Natural killer cell treated with Interleukin-12 subunit alpha and Interleukin-12 subunit beta and Interleukin-15 and Interleukin-18, amount 100 ng/mL, for 72 hours (primary cell): ENCODE results near the gene MIOS. TPM values are rescaled to one million over a fixed set of nuclear protein-coding genes. Genes with fewer than 3 reads are reported as not detected.

ENCODE experiments used
- ATAC-seq, 2 donors: fragments of 150-1000 bp; cut with Tn5 transposase in 1 of 2; sonication (Bioruptor Pico), chemical (Tn5 transposase) in 1 of 2; 2 replicates each; pipeline ENCODE4 v1.10.0; 2021
- DNase-seq: peaks from one replicate; pipeline ENCODE4 v3.0.0; 2022; ENCODE audit warnings: low spot score
- H3K27ac Mint-ChIP-seq, 2 donors: 1 replicate in 1 of 2; 2 replicates in 1 of 2; pipeline ENCODE4 v1.8.0; 2022; ENCODE audit warnings: mixed read lengths in 2 of 2, mild to moderate bottlenecking in 1 of 2, moderate library complexity in 1 of 2
- H3K27me3 Mint-ChIP-seq, 2 donors: 1 replicate in 1 of 2; 2 replicates in 1 of 2; pipeline ENCODE4 v1.8.0; 2022; ENCODE audit warnings: mixed read lengths in 2 of 2
- H3K36me3 Mint-ChIP-seq: one replicate; pipeline ENCODE4 v1.8.0; 2022; ENCODE audit warnings: mixed read lengths
- H3K4me1 Mint-ChIP-seq, 2 donors: 1 replicate in 1 of 2; 2 replicates in 1 of 2; pipeline ENCODE4 v1.8.0; 2022; ENCODE audit warnings: low read depth in 2 of 2, mixed read lengths in 2 of 2, mild to moderate bottlenecking in 1 of 2
- H3K4me3 Mint-ChIP-seq: one replicate; pipeline ENCODE4 v1.8.0; 2022; ENCODE audit warnings: mixed read lengths
- H3K9me3 Mint-ChIP-seq: 2 replicates; pipeline ENCODE4 v1.8.0; 2022; ENCODE audit warnings: mixed read lengths
- total RNA-seq, 2 donors: library from RNA; stranded (reverse); gene quantifications; one replicate each; pipeline ENCODE4 v1.2.3, GENCODE V29; 2022

MIOS gene
- total RNA-seq, 2 donors from 2014 or later, result 22.0 to 33.8 TPM

DNA sequence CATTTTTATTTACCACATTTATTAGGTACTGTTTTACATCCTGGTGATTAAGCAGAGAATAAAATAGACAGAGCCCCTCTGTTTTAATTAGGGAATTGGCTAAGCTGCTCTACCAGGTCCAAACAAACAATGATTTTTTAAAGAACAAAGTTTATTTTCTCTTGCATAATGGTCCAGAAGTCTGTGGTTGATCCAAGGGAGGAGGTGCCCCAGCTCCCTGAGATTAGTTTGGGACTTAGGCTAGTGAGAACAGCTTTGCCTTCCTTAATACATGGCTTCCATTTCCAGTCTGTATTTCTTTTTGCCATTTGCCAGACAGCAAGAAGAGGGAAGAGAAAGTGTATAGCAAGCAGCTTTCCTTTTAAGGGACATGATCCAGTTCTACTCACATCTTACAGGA, 2.9 kb upstream of the MIOS start:
- Mint-ChIP-seq H3K27ac (no peak overlapping the region), H3K9me3 (peaks cover under 1% of the 10 kb centered on the region), H3K27me3 (peaks cover 0 to 5% of the 10 kb centered on the region in 2 donors), H3K4me3 (no peak overlapping the region), H3K36me3 (peaks cover 15% of the 10 kb centered on the region), H3K4me1 (peaks cover 11 to 17% of the 10 kb centered on the region in 2 donors)
- DNase-seq, result no peak
- ATAC-seq, result no peak

DNA sequence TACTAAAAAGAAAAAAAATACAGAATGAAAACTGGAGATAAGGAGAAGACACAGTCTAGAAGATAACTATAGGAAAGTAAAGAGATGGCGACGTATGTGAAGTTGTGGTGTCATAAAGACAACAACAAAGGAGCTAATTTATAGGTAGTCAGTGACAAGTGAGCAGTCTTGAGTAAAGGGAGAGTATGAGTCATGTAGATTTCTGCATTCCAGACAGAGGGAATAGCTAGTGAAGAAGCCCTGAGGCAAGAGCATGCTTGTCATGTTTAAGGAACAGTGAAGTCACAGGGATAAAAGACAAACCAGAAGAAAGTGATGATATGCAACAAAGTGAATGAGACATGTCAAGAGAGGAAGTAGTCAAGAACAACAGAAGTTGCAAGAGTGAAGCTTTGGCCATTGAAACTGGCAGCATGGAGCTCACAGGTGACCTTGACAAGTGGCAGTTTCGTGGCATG, 2.3 kb upstream of the MIOS start:
- H3K9me3 Mint-ChIP-seq, result no peaks in the 10 kb centered on the region
- ATAC-seq (no peak), DNase-seq (no peak)
- peaks cover 10% of the 10 kb centered on the region for H3K36me3 Mint-ChIP-seq
- no peaks in the 10 kb centered on the region for H3K27me3 Mint-ChIP-seq
- H3K4me3 Mint-ChIP-seq, result no peak overlapping the region
- no peak overlapping the region for H3K27ac Mint-ChIP-seq
- H3K4me1 Mint-ChIP-seq, result peaks cover 17 to 23% of the 10 kb centered on the region in 2 donors

DNA sequence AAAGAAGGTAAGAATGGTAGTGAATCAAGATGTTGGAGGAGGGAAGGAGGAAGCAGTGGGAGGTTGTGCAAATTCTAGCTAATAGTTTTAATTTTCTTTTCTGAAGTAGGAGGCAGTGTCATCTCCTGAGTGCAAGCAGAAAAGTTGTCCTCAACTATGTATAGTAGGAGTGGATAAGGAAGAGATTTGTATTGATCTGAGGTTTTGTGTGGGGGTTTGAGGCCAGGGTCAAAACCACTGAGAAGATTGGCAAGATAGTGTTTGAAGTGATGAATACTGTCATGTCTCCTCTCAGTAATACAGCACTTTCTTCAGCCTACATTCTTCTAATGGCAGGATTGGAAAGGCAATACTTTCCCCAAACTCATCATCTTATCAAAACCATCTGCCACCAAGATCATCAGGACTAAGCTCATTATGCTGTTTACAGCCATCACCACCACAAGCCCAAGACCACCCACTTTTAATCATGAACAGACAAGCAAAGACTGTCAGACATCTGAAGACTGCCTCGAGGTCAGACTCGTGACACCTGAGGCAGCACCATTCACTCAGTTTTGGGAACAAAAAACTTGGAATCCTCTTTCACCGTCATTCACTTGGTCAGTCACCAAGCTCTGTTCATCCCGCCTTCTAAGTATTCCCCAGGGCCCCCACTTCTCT, 1.5 kb upstream of the MIOS start:
- Mint-ChIP-seq H3K36me3 (peaks cover 10% of the 10 kb centered on the region), H3K27me3 (no peaks in the 10 kb centered on the region), H3K4me1 (peaks cover 25 to 31% of the 10 kb centered on the region in 2 donors), H3K9me3 (no peaks in the 10 kb centered on the region), H3K27ac (no peak overlapping the region), H3K4me3 (no peak overlapping the region)
- ATAC-seq (no peak), DNase-seq (no peak)

DNA sequence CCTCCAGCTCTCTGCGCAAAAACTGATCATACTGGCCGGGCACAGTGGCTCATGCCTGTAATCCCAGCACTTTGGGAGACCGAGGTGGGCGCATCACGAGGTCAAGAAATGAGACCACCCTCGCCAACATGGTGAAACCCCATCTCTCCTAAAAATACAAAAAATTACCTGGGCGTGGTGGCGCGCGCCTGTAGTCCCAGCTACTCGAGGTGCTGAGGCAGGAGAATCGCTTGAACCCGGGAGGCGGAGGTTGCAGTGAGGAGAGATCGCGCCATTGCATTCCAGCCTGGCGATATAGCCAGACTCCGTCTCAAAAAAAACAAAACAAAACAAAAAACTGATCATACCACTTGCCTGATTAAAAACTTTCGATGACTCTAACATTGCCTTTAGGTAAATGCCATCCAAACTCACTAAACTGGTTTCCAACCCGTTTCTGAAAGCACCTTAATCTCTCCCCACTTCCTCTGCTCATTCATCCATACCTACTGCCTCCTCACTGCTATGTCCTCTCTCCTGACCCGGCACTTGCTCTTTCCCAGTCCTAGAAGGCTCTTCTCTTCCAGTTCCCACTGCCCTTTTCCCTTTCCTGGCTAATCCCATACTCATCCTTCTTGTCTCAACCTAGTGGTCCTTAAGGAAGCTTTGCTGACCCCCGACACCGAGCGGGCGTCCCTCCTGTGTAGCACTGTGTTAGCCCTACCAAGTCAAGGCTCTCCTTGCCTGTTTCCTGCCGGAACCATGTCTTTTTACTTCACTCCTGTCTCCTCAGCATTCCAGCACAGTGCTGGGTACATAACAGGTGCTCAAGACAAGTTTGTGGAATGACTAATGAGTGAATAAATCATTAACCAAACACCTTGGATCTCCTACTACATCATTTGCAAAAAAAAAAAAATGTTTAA, 686 bp upstream of the MIOS start:
- H3K27ac Mint-ChIP-seq, result no peak overlapping the region
- ATAC-seq (no peak), DNase-seq (no peak)
- peaks cover 27 to 34% of the 10 kb centered on the region in 2 donors for H3K4me1 Mint-ChIP-seq
- peaks cover 11% of the 10 kb centered on the region for H3K36me3 Mint-ChIP-seq
- H3K27me3 Mint-ChIP-seq, result no peaks in the 10 kb centered on the region
- H3K4me3 Mint-ChIP-seq, result no peak overlapping the region
- H3K9me3 Mint-ChIP-seq, result no peaks in the 10 kb centered on the region

DNA sequence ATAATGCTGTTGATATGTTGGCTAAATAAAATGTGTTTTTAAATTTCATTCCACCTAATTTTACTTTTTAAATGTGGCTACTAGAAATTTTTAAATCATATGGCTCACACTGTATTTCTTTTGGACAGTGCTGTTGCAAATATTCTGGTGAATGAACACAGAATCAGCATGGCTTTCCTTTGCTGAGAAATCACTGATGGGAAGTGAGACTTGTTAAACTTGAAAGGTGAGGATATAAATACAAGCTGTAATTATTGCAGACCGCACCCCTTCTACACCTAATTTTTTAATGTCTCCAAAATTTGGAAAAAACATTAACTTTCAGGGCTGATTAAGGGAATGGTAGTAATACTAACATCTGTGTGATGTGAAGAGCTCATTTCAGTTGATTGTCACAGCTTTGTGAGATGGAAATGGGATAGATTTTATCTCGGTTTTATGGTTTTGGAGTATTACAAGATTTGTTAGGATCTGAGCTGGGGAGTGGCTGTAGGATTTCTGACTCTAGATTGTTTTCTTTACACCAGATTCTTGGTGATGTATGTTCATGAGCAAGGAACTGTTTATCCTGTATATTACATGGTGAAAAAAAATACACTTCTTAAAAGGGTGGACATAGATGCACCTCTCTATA, 1.3 kb downstream of the MIOS start:
- Mint-ChIP-seq H3K4me3 (peak overlapping the region; percentile 88), H3K4me1 (peaks cover 28 to 34% of the 10 kb centered on the region in 2 donors), H3K27ac (peak overlapping the region; percentile 75), H3K27me3 (no peaks in the 10 kb centered on the region), H3K36me3 (peaks cover 11% of the 10 kb centered on the region), H3K9me3 (no peaks in the 10 kb centered on the region)
- DNase-seq (no peak), ATAC-seq (no peak)

DNA sequence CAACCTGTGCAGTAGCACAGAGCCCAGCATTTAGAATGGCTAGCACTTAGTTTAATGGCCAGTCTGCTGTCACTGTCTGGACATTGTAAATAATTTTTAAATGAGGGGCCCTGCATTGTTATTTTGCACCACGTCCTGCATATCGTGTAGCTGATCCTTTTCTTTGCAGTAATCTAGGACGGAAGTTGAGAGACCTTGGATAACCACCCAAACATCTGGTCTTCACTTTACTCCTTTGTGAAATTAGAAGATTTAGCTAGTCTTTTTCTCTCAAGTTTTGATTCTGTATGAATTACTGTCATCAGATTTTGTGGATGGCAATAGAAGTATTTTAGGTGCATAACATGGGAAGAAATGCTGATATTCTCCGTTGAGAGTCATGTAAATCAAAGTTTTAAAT, 1.9 kb downstream of the MIOS start:
- DNase-seq, result no peak
- Mint-ChIP-seq H3K9me3 (no peaks in the 10 kb centered on the region), H3K27me3 (no peaks in the 10 kb centered on the region), H3K4me1 (peaks cover 29 to 34% of the 10 kb centered on the region in 2 donors), H3K27ac (peak overlapping the region; percentile 75), H3K36me3 (peaks cover 11% of the 10 kb centered on the region), H3K4me3 (peak overlapping the region; percentile 88)
- no peak for ATAC-seq

DNA sequence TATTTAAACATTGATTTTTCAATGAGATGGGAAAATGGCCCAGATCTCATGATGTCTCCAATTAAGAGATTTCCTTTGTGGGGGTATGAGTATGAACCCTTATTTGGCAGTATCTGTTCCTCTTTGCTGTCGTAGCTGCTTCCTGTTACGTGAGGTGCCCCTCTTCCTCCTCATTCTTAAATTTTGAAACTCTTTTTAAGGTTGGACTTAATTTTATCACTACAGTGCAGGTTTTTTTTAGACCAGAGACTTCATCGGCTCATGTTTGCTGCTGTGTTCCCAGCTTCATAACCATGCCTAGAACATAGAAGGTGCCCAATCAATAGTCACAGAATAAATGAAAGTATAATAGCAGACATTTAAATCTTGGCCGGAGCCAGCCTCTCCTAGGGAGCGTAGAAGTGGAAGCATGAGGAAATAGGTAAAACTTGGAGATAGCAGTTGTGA, 2.4 kb downstream of the MIOS start:
- H3K36me3 Mint-ChIP-seq, result peaks cover 11% of the 10 kb centered on the region
- no peaks in the 10 kb centered on the region for H3K27me3 Mint-ChIP-seq
- H3K4me1 Mint-ChIP-seq, result peaks cover 29 to 34% of the 10 kb centered on the region in 2 donors
- H3K27ac Mint-ChIP-seq, result peak overlapping the region; percentile 75
- peak overlapping the region; percentile 88 for H3K4me3 Mint-ChIP-seq
- no peaks in the 10 kb centered on the region for H3K9me3 Mint-ChIP-seq
- ATAC-seq (no peak), DNase-seq (no peak)

DNA sequence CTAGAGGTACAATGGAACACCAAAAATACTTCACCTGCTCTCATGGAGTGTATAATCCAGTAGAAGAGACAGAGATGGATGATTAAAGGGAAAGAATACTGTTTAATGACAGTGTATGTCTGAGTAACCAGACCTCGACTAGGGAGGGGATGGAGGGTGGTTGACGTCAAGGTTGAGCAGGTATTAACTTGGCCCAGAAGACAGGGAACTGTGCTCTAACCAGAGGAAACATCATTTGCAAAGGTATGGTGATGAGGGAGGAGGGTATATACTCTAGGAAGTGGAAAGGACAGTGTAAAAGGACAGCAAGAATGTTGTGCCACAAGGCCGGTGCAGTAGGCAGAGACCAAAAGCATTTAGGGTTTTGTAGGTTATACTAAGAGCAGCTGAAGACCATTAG, 2.9 kb downstream of the MIOS start:
- no peaks in the 10 kb centered on the region for H3K27me3 Mint-ChIP-seq
- DNase-seq (no peak), ATAC-seq (no peak)
- H3K9me3 Mint-ChIP-seq, result no peaks in the 10 kb centered on the region
- H3K4me1 Mint-ChIP-seq, result peaks cover 29 to 34% of the 10 kb centered on the region in 2 donors
- H3K27ac Mint-ChIP-seq, result peak overlapping the region; percentile 75
- H3K4me3 Mint-ChIP-seq, result peak overlapping the region; percentile 88
- peaks cover 11% of the 10 kb centered on the region for H3K36me3 Mint-ChIP-seq

DNA sequence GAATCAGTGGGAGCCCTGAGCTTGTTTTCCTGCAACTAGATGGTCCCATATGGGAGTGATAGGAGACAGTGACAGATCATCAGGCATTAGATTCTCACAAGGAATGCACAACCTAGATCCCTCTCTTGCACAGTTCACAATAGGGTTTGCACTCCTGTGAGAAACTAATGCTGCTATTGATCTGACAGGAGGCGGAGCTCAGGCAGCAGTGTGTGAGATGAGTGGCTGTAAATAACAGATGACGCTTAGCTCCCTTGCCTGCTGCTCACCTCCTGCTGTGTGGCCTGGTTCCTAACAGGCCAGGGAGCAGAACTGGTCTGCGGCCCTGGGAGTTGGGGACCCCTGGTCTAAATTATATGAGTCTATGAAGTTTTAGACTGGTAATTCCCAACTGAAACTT, 3.9 kb downstream of the MIOS start:
- Mint-ChIP-seq H3K36me3 (peaks cover 11% of the 10 kb centered on the region), H3K27ac (peak overlapping the region in 1 of 2 donors; percentile 75), H3K9me3 (no peaks in the 10 kb centered on the region), H3K4me1 (peaks cover 29 to 34% of the 10 kb centered on the region in 2 donors), H3K4me3 (no peak overlapping the region), H3K27me3 (no peaks in the 10 kb centered on the region)
- DNase-seq (no peak), ATAC-seq (no peak)

DNA sequence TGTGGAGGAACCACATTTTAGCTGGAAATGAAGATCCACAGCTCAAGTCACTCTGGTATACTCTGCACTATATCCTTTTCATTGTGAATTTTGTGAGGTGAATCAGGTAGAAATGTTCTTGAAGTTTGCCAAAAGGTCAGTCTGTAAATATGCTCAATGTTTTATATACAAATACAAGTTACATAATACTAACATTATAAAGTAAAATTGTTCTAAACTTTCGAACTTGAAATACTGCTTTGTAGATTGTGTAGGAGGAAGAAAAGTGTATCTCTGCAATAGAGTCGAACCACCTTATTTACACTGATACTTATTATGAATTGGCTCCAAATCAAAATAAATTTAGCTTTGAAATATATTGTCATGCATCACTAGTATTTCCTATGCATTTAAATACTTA, 7.0 kb downstream of the MIOS start:
- no peak overlapping the region for H3K4me3 Mint-ChIP-seq
- ATAC-seq, result no peak

DNA sequence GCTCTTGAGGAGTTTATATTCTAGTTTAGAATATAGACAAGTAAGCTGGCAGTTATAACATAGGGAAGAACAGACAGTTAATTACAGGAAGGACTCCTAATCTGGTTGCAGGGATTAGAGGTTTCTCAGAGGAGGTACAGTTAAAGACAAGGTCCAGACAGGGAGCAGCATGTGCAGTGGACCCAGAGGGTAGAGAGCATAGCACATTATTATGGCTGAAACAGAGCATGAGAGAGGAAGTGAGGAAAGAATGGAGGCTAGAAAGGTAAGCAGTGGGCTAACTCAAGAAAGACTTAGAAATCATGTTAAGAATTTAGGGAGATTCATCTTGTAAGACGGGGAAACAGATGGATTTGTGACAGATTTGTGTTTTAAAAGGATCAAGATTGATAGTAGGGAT, 9.7 kb downstream of the MIOS start:
- Mint-ChIP-seq H3K9me3 (no peaks in the 10 kb centered on the region), H3K4me3 (no peak overlapping the region), H3K36me3 (no peaks in the 10 kb centered on the region), H3K27ac (no peak overlapping the region), H3K4me1 (peaks cover 0 to 2% of the 10 kb centered on the region in 2 donors), H3K27me3 (no peaks in the 10 kb centered on the region)
- DNase-seq (no peak), ATAC-seq (no peak)

More for the DNA sequence above, 7.0 kb downstream of the MIOS start:
- no peak for DNase-seq
- Mint-ChIP-seq H3K36me3 (peaks cover 11% of the 10 kb centered on the region), H3K27ac (no peak overlapping the region), H3K27me3 (no peaks in the 10 kb centered on the region), H3K4me1 (peaks cover 18% of the 10 kb centered on the region in 2 donors), H3K9me3 (no peaks in the 10 kb centered on the region)

DNA sequence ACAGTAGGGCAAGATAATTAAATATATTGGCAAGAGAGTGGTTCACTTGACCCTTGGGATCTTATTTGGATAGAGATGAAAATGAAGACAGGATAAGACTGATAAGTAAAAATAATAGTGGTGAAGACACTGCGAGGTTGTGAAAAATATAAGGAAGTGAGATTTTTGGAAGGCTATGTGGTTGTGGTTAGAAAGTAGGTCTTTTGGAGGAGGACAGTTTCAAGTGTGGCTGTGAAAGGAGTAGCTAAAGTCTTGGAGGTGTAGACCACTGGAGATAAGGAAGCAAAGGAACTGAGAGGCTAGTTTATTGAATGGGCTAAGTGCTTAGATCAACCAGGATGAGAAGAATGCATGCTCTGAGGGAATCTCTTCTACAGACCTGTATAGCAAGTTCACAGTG, 11.2 kb downstream of the MIOS start:
- Mint-ChIP-seq H3K27ac (no peak overlapping the region), H3K36me3 (no peaks in the 10 kb centered on the region), H3K9me3 (no peaks in the 10 kb centered on the region), H3K4me1 (peaks cover 0 to 2% of the 10 kb centered on the region in 2 donors), H3K27me3 (no peaks in the 10 kb centered on the region), H3K4me3 (no peak overlapping the region)
- ATAC-seq (no peak), DNase-seq (no peak)

DNA sequence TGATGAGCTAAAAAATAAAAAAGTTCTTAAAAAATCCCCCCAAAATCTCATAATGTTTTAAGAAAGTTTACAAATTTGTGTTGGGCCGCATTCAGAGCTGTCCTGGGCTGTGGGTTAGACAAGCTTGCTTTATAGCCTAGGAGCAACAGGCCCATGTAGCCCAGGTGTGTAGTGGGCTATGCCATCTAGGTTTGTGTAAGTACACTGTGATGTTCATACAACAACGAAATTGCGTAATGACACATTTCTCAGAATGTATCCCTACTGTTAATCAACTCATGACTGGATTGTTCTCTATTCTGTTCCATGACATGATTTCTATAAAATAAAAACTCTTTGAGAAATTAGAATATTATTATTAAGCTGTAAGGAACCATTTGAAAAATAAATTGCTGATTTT, 13.0 kb downstream of the MIOS start:
- Mint-ChIP-seq H3K4me3 (no peak overlapping the region), H3K27ac (no peak overlapping the region)

More for the DNA sequence above, 13.0 kb downstream of the MIOS start:
- Mint-ChIP-seq H3K4me1 (no peaks in the 10 kb centered on the region), H3K36me3 (no peaks in the 10 kb centered on the region), H3K27me3 (no peaks in the 10 kb centered on the region), H3K9me3 (no peaks in the 10 kb centered on the region)
- ATAC-seq (no peak), DNase-seq (no peak)
